WTC11 (cell line): ENCODE data around the gene ARL4C. TPM values are rescaled to one million over a fixed set of nuclear protein-coding genes. Genes with fewer than 3 reads are reported as not detected.

Experiments
- ATAC-seq: fragments of 200-7000 bp; cut with Tn5 transposase; 2 replicates; pipeline ENCODE4 v1.10.0; 2021; ENCODE audit warnings: mild to moderate bottlenecking, moderate library complexity
- CTCF ChIA-PET: fragments of 300-600 bp; sonication (Branson Sonifier 250); formaldehyde crosslinking; loops from one replicate; lab custom pipeline; 2021; ENCODE audit warnings: antibody characterized with exemption; lab: Charles Lee
- POLR2A ChIA-PET: fragments of 350-600 bp; sonication (Branson Sonifier 250); formaldehyde crosslinking; loops from one replicate; lab custom pipeline; 2021; ENCODE audit warnings: antibody characterized with exemption; lab: Charles Lee
- DNase-seq: peaks from one replicate; pipeline ENCODE4 v3.0.0; 2021; ENCODE audit warnings: low spot score
- H3K27ac Mint-ChIP-seq: 2 replicates; pipeline ENCODE4 v1.8.0; 2021; ENCODE audit warnings: mixed read lengths
- H3K27me3 Mint-ChIP-seq: 2 replicates; pipeline ENCODE4 v1.8.0; 2021; ENCODE audit warnings: low read depth, mild to moderate bottlenecking, moderate library complexity, mixed read lengths
- H3K36me3 Mint-ChIP-seq: 2 replicates; pipeline ENCODE4 v1.8.0; 2021; ENCODE audit warnings: mixed read lengths
- H3K4me1 Mint-ChIP-seq: 2 replicates; pipeline ENCODE4 v1.8.0; 2022; ENCODE audit warnings: mixed read lengths
- H3K4me3 Mint-ChIP-seq: 2 replicates; pipeline ENCODE4 v1.8.0; 2021; ENCODE audit warnings: mild to moderate bottlenecking, moderate library complexity, mixed read lengths
- H3K9me3 Mint-ChIP-seq: 2 replicates; pipeline ENCODE4 v1.8.0; 2021; ENCODE audit warnings: mixed read lengths
- ATF2 ChIP-seq: sonication (generic); formaldehyde crosslinking; IDR thresholded peaks from 2 replicates; pipeline ENCODE4 v1.8.1; 2022; ENCODE audit warnings: low read depth, missing genetic modification reagents, borderline replicate concordance
- E2F4 ChIP-seq: sonication (generic); formaldehyde crosslinking; IDR thresholded peaks from 2 replicates; pipeline ENCODE4 v1.8.1; 2022; ENCODE audit warnings: low read depth, mild to moderate bottlenecking, moderate library complexity, missing genetic modification reagents, borderline replicate concordance
- FOXP4 ChIP-seq: sonication (generic); formaldehyde crosslinking; IDR thresholded peaks from 2 replicates; pipeline ENCODE4 v1.8.0; 2022; ENCODE audit warnings: mild to moderate bottlenecking, missing genetic modification reagents
- HMGXB4 ChIP-seq: sonication (generic); formaldehyde crosslinking; IDR thresholded peaks from 2 replicates; pipeline ENCODE4 v1.8.1; 2023; ENCODE audit warnings: mild to moderate bottlenecking, moderate library complexity, missing genetic modification reagents
- MLX ChIP-seq: sonication (generic); formaldehyde crosslinking; IDR thresholded peaks from 2 replicates; pipeline ENCODE4 v1.8.1; 2023; ENCODE audit warnings: mild to moderate bottlenecking, missing genetic modification reagents, moderate library complexity
- NR1H2 ChIP-seq: sonication (generic); formaldehyde crosslinking; IDR thresholded peaks from 2 replicates; pipeline ENCODE4 v1.9.0; 2021; ENCODE audit warnings: mild to moderate bottlenecking, moderate library complexity, missing genetic modification reagents
- PRDM15 ChIP-seq: sonication (generic); formaldehyde crosslinking; IDR thresholded peaks from 2 replicates; pipeline ENCODE4 v1.8.0; 2022; ENCODE audit warnings: missing genetic modification reagents
- PRRX2 ChIP-seq: fragments of 250-450 bp; sonication (Bioruptor Pico); IDR thresholded peaks from 2 replicates; pipeline ENCODE4 v1.8.0; 2021; ENCODE audit warnings: mild to moderate bottlenecking
- SMAD3 ChIP-seq: sonication (generic); formaldehyde crosslinking; IDR thresholded peaks from 2 replicates; pipeline ENCODE4 v1.8.0; 2022; ENCODE audit warnings: missing genetic modification reagents, mild to moderate bottlenecking, borderline replicate concordance
- ZNF138 ChIP-seq: sonication (generic); formaldehyde crosslinking; conservative IDR thresholded peaks from 2 replicates; pipeline ENCODE4 v1.8.1; 2022; ENCODE audit warnings: mild to moderate bottlenecking, moderate library complexity, missing genetic modification reagents
- ZNF219 ChIP-seq: sonication (generic); formaldehyde crosslinking; IDR thresholded peaks from 2 replicates; pipeline ENCODE4 v1.8.0; 2023; ENCODE audit warnings: missing genetic modification reagents, mild to moderate bottlenecking, borderline replicate concordance
- ZNF263 ChIP-seq: sonication (generic); formaldehyde crosslinking; IDR thresholded peaks from 2 replicates; pipeline ENCODE4 v1.8.1; 2022; ENCODE audit warnings: low read depth, mild to moderate bottlenecking, moderate library complexity, missing genetic modification reagents
- ZSCAN18 ChIP-seq: fragments of 250-450 bp; sonication (Bioruptor Pico); IDR thresholded peaks from 2 replicates; pipeline ENCODE4 v2.1.2; 2022; ENCODE audit warnings: mild to moderate bottlenecking, moderate library complexity
- total RNA-seq: library from RNA; stranded (reverse); gene quantifications from 3 replicates; pipeline ENCODE4 v1.2.3, GENCODE V29; 2021

ARL4C gene
- total RNA-seq, 1 experiment from 2014 or later = 10.6 TPM

- H3K27ac Mint-ChIP-seq = no peak overlapping the region
- DNase-seq (no peak), ATAC-seq (no peak)
- H3K36me3 Mint-ChIP-seq = no peaks in the 10 kb centered on the region
- H3K4me3 Mint-ChIP-seq = no peak overlapping the region
- H3K9me3 Mint-ChIP-seq = no peaks in the 10 kb centered on the region
- peaks cover 37% of the 10 kb centered on the region for H3K27me3 Mint-ChIP-seq
- H3K4me1 Mint-ChIP-seq = peaks cover 36% of the 10 kb centered on the region
- TF ChIP-seq ZSCAN18 (CRISPR knock-in tag) (no peak), HMGXB4 (CRISPR knock-in tag) (no peak), PRDM15 (CRISPR knock-in tag) (no peak), PRRX2 (CRISPR knock-in tag) (no peak), E2F4 (CRISPR knock-in tag) (no peak), FOXP4 (CRISPR knock-in tag) (no peak)
- ChIA-PET CTCF (no interaction called here), POLR2A (interaction anchor here (0.6 to 0.9 kb wide), 3 partner anchors 8 to 435 kb away, joined by 3 read pairs; no protein-coding TSS in a partner anchor)
Observed at GRCh38 chr2:234446404-234447076, 50.3 kb downstream of the ARL4C start.

GRCh38 chr2:234444893-234445292 is 52.0 kb downstream of the ARL4C start:
- DNase-seq (no peak), ATAC-seq (no peak)
- H3K36me3 Mint-ChIP-seq = no peaks in the 10 kb centered on the region
- TF ChIP-seq ZNF138 (CRISPR knock-in tag) = no peak
- H3K4me1 Mint-ChIP-seq = peaks cover 24% of the 10 kb centered on the region
- CTCF ChIA-PET = no interaction called here
- H3K27ac Mint-ChIP-seq = no peak overlapping the region
- no peak overlapping the region for H3K4me3 Mint-ChIP-seq
- no peaks in the 10 kb centered on the region for H3K9me3 Mint-ChIP-seq
- POLR2A ChIA-PET = no interaction called here
- H3K27me3 Mint-ChIP-seq = peaks cover 40% of the 10 kb centered on the region

- no peaks in the 10 kb centered on the region for H3K9me3 Mint-ChIP-seq
- H3K27me3 Mint-ChIP-seq = peaks cover 40% of the 10 kb centered on the region
- no peaks in the 10 kb centered on the region for H3K36me3 Mint-ChIP-seq
- no peak overlapping the region for H3K4me3 Mint-ChIP-seq
- ChIA-PET POLR2A (no interaction called here), CTCF (no interaction called here)
- ATAC-seq (no peak), DNase-seq (no peak)
- peaks cover 19% of the 10 kb centered on the region for H3K4me1 Mint-ChIP-seq
- no peak overlapping the region for H3K27ac Mint-ChIP-seq
- TF ChIP-seq NR1H2 (CRISPR knock-in tag) (no peak), ZNF263 (CRISPR knock-in tag) (no peak), ATF2 (CRISPR knock-in tag) (no peak), PRDM15 (CRISPR knock-in tag) (no peak), ZNF219 (CRISPR knock-in tag) (no peak), SMAD3 (CRISPR knock-in tag) (no peak), MLX (CRISPR knock-in tag) (no peak)
Observed at GRCh38 chr2:234444242-234444730, 52.6 kb downstream of the ARL4C start.
